Measurements from ENCODE around the gene ZNF341. TPM values are rescaled to one million over a fixed set of nuclear protein-coding genes. Genes with fewer than 3 reads are reported as not detected.

ZNF341 gene
- polyA plus RNA-seq, 1 donor (not counting 4 experiments of a cell fraction or from before 2014, with no cell fraction given) = 1.7 TPM

DNA sequence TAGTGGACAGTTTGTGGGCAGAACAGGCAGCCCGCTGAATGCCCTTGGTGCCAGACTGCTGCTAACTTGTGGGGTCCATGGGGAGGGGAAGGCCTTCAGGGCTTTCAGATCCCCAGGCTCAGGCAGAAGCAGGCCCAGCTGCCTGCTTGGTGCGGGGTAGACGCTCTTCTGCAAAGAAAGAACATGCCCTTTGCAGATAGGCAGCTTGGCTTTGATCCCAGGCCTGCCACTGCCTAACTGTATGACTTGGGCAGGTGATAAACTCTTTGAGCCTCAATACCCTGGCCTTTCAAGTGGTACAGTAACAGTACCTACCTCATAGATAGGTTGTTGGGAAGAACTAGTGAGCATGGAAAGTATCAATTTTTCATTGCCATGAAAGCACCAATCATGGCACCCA, 107.8 kb downstream of the ZNF341 start:
- peaks cover 39% of the 10 kb centered on the region for H3K4me1 ChIP-seq (ENCODE audit: control insufficient read depth, extremely low read depth, insufficient read depth, low read length)
- dilution Hi-C loops (cut with MboI; ENCODE audit: extremely low pct_ligation_motif_present, low sequenced_read_pairs) = no loop called here
- no peak for FAIRE-seq

DNA sequence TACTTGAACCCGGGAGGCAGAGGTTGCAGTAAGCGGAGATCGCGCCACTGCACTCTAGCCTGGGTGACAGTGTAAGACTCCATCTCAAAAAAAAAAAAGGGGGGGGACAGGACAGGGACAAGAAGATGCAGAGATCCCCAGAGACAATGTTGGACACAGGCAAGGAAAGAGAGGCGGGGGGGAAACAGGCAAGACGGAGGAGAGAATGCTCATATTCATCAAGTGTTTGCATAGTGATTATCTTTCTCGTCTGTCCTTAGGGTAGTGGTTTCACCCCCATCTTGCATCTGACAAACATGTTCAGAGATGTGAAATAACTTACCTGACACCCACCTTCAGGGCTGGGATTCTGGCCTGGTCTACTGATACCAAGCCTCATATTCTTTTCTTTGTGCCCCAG, 108.4 kb downstream of the ZNF341 start:
- Histone ChIP-seq H2AFZ (ENCODE audit: control insufficient read depth, low read length) (no peak overlapping the region), H3K36me3 (ENCODE audit: control insufficient read depth in 2 of 2, extremely low read depth in 1 of 2, insufficient read depth in 2 of 2, low read length in 2 of 2) (peaks cover 0 to 5% of the 10 kb centered on the region in 2 experiments), H3K4me2 (ENCODE audit: control insufficient read depth, extremely low read depth, insufficient read depth, low read depth, low read length) (no peak overlapping the region), H3K4me1 (ENCODE audit: control insufficient read depth, extremely low read depth, insufficient read depth, low read length) (peaks cover 39% of the 10 kb centered on the region), H3K9ac (ENCODE audit: control insufficient read depth, extremely low read depth, insufficient read depth, low read length) (no peak overlapping the region), H3K9me1 (ENCODE audit: control insufficient read depth, extremely low read depth, insufficient read depth, low read length) (peaks cover 7% of the 10 kb centered on the region), H3K27ac (ENCODE audit: control insufficient read depth, insufficient read depth, low read length) (no peak overlapping the region), H3K4me3 (ENCODE audit: control insufficient read depth in 2 of 3, extremely low read depth in 1 of 3, insufficient read depth in 2 of 3, low read depth in 1 of 3, low read length in 3 of 3) (no peak overlapping the region), H3K27me3 (ENCODE audit: control insufficient read depth, extremely low read depth, insufficient read depth, low read length) (no peaks in the 10 kb centered on the region), H3K9me3 (ENCODE audit: control insufficient read depth, low read depth, low read length) (no peaks in the 10 kb centered on the region), H4K20me1 (ENCODE audit: control insufficient read depth, extremely low read depth, insufficient read depth, low read length) (peaks cover 23% of the 10 kb centered on the region), H3K79me2 (ENCODE audit: control insufficient read depth, insufficient read depth, low read length) (peaks cover 92% of the 10 kb centered on the region)
- dilution Hi-C loops (cut with MboI; ENCODE audit: extremely low pct_ligation_motif_present, low sequenced_read_pairs) = no loop called here
- TF ChIP-seq EZH2 (IDR thresholded peaks at IDR 0.05; ENCODE audit: low read length) = no peak
- TF ChIP-seq, protein P1, sequence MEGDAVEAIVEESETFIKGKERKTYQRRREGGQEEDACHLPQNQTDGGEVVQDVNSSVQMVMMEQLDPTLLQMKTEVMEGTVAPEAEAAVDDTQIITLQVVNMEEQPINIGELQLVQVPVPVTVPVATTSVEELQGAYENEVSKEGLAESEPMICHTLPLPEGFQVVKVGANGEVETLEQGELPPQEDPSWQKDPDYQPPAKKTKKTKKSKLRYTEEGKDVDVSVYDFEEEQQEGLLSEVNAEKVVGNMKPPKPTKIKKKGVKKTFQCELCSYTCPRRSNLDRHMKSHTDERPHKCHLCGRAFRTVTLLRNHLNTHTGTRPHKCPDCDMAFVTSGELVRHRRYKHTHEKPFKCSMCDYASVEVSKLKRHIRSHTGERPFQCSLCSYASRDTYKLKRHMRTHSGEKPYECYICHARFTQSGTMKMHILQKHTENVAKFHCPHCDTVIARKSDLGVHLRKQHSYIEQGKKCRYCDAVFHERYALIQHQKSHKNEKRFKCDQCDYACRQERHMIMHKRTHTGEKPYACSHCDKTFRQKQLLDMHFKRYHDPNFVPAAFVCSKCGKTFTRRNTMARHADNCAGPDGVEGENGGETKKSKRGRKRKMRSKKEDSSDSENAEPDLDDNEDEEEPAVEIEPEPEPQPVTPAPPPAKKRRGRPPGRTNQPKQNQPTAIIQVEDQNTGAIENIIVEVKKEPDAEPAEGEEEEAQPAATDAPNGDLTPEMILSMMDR (optimal IDR thresholded peaks at IDR 0.05 in 1 of 3, IDR thresholded peaks at IDR 0.05 in 1 of 3, conservative IDR thresholded peaks at IDR 0.05 in 1 of 3; ENCODE audit: extremely low read depth in 1 of 3, insufficient read depth in 2 of 3, low read length in 3 of 3) = no peak
- no peak for DNase-seq (ENCODE audit: low read depth, low spot score)
- no peak for FAIRE-seq

More for the DNA sequence above, 107.8 kb downstream of the ZNF341 start:
- no peak overlapping the region for H3K9ac ChIP-seq (ENCODE audit: control insufficient read depth, extremely low read depth, insufficient read depth, low read length)
- TF ChIP-seq, protein P1 (optimal IDR thresholded peaks at IDR 0.05 in 1 of 3, IDR thresholded peaks at IDR 0.05 in 1 of 3, conservative IDR thresholded peaks at IDR 0.05 in 1 of 3; ENCODE audit: extremely low read depth in 1 of 3, insufficient read depth in 2 of 3, low read length in 3 of 3) = no peak
- peaks cover 23% of the 10 kb centered on the region for H4K20me1 ChIP-seq (ENCODE audit: control insufficient read depth, extremely low read depth, insufficient read depth, low read length)
- H3K36me3 ChIP-seq (ENCODE audit: control insufficient read depth in 2 of 2, extremely low read depth in 1 of 2, insufficient read depth in 2 of 2, low read length in 2 of 2) = peaks cover 0 to 5% of the 10 kb centered on the region in 2 experiments
- no peaks in the 10 kb centered on the region for H3K9me3 ChIP-seq (ENCODE audit: control insufficient read depth, low read depth, low read length)
- no peak overlapping the region for H3K4me3 ChIP-seq (ENCODE audit: control insufficient read depth in 2 of 3, extremely low read depth in 1 of 3, insufficient read depth in 2 of 3, low read depth in 1 of 3, low read length in 3 of 3)
- no peak overlapping the region for H3K27ac ChIP-seq (ENCODE audit: control insufficient read depth, insufficient read depth, low read length)
- no peak overlapping the region for H2AFZ ChIP-seq (ENCODE audit: control insufficient read depth, low read length)
- H3K79me2 ChIP-seq (ENCODE audit: control insufficient read depth, insufficient read depth, low read length) = peaks cover 91% of the 10 kb centered on the region
- H3K9me1 ChIP-seq (ENCODE audit: control insufficient read depth, extremely low read depth, insufficient read depth, low read length) = peaks cover 7% of the 10 kb centered on the region
- no peak for DNase-seq (ENCODE audit: low read depth, low spot score)
- H3K27me3 ChIP-seq (ENCODE audit: control insufficient read depth, extremely low read depth, insufficient read depth, low read length) = no peaks in the 10 kb centered on the region
- no peak overlapping the region for H3K4me2 ChIP-seq (ENCODE audit: control insufficient read depth, extremely low read depth, insufficient read depth, low read depth, low read length)

Measured in keratinocyte (primary cell).